HG03159 (cell line): ENCODE results near the gene MIA.
"Not testable (repeated sequence)": the region's sequence is repeated elsewhere in the genome, so short reads cannot be mapped to it uniquely, and the experiment has no call there.

Source experiments
- ATAC-seq: cut with Tn5 transposase; IDR thresholded peaks from one replicate; pipeline ENCODE4 v1.9.1; 2021; ENCODE audit warnings: mild to moderate bottlenecking, moderate library complexity; ENCODE audit not compliant: unreplicated experiment

MIA gene

GRCh38 chr19:40818480-40819399 lies 43.4 kb downstream of the MIA start:
- not testable (repeated sequence) for ATAC-seq

GRCh38 chr19:40819479-40820234 lies 44.3 kb downstream of the MIA start:
- not testable (repeated sequence) for ATAC-seq

- no peak for ATAC-seq
These were observed 46.8 kb downstream of the MIA start for GRCh38 chr19:40822161-40822560.

GRCh38 chr19:40822704-40823553 lies 47.6 kb downstream of the MIA start:
- not testable (repeated sequence) for ATAC-seq

GRCh38 chr19:40824916-40825315 lies 49.6 kb downstream of the MIA start:
- ATAC-seq = not testable (repeated sequence)

GRCh38 chr19:40825460-40826095 lies 50.3 kb downstream of the MIA start:
- ATAC-seq = not testable (repeated sequence)

GRCh38 chr19:40826312-40826698 lies 51.0 kb downstream of the MIA start:
- not testable (repeated sequence) for ATAC-seq

- ATAC-seq = not testable (repeated sequence)
These were observed 51.5 kb downstream of the MIA start for GRCh38 chr19:40826699-40827385.
